OCI-LY3 (cell line): ENCODE results near the gene DTNA.
A peak's percentile ranks its signal among the peaks of the same experiment; 100 is the strongest.
"Not testable (repeated sequence)": the region's sequence is repeated elsewhere in the genome, so short reads cannot be mapped to it uniquely, and the experiment has no call there.

Source experiments
- H2AFZ ChIP-seq: fragments of 200-600, 300-600 bp; shearing (Covaris generic); 2 replicates; pipeline ENCODE4 v1.6.0; 2014; ENCODE audit warnings: antibody characterized with exemption, low read depth, low read length
- H3K27ac ChIP-seq: fragments of 200-600, 300-600 bp; sonication (generic); 2 replicates; pipeline ENCODE4 v1.5.1; 2014; ENCODE audit warnings: mild to moderate bottlenecking, low read length, moderate library complexity, mixed read lengths
- H3K27me3 ChIP-seq: fragments of 200-600, 300-600 bp; sonication (generic); 2 replicates; pipeline ENCODE4 v1.6.1; 2014; ENCODE audit warnings: low read depth, low read length, mixed read lengths
- H3K36me3 ChIP-seq: fragments of 200-600, 300-600 bp; sonication (generic); replicated peaks from 2 replicates; pipeline ENCODE3; 2014; ENCODE audit warnings: low read depth, low read length, mixed read lengths
- H3K4me1 ChIP-seq: fragments of 300-600, 200-600 bp; sonication (generic); 2 replicates; pipeline ENCODE4 v1.6.1; 2014; ENCODE audit warnings: low read length, mixed read lengths
- H3K4me2 ChIP-seq: fragments of 200-600, 300-600 bp; sonication (generic); 2 replicates; pipeline ENCODE4 v1.6.1; 2014; ENCODE audit warnings: low read length, mixed read lengths
- H3K4me3 ChIP-seq: fragments of 300-600, 200-600 bp; sonication (generic); 2 replicates; pipeline ENCODE4 v1.5.1; 2014; ENCODE audit warnings: antibody characterized with exemption, mild to moderate bottlenecking, low read length, moderate library complexity
- H3K79me2 ChIP-seq: fragments of 300-600, 200-600 bp; shearing (Covaris generic); 2 replicates; pipeline ENCODE4 v1.6.1; 2014; ENCODE audit warnings: mild to moderate bottlenecking, low read length, mixed read lengths
- H3K9ac ChIP-seq: fragments of 300-600, 200-600 bp; shearing (Covaris generic); 2 replicates; pipeline ENCODE4 v1.6.0; 2014; ENCODE audit warnings: mild to moderate bottlenecking, low read length, moderate library complexity
- H3K9me3 ChIP-seq: fragments of 200-600, 300-600 bp; shearing (Covaris generic); 2 replicates; pipeline ENCODE4 v1.6.1; 2014; ENCODE audit warnings: low read length, mixed read lengths; ENCODE audit not compliant: insufficient read depth
- H4K20me1 ChIP-seq: fragments of 200-600, 300-600 bp; sonication (generic); 2 replicates; pipeline ENCODE4 v1.6.1; 2016; ENCODE audit warnings: low read length, mixed read lengths; ENCODE audit not compliant: insufficient read depth
- CTCF ChIP-seq: fragments of 200-600, 300-600 bp; sonication (generic); IDR thresholded peaks from 2 replicates; pipeline ENCODE4 v1.5.1; 2014; ENCODE audit warnings: antibody characterized with exemption, low read length, low read depth
- EZH2phosphoT487 ChIP-seq: fragments of 200-600 bp; shearing (Covaris generic); IDR thresholded peaks from 2 replicates; pipeline ENCODE4 v1.6.1; 2018; ENCODE audit warnings: antibody characterized with exemption, mixed run types, low read depth

Gene DTNA

GRCh38 chr18:34709750-34710441 lies at the start of gene DTNA:
Gene DTNA, plus strand, starts transcription at chr18:34710298. Its CDS starts 45,679 bp downstream, at chr18:34755977.
- Histone ChIP-seq H3K27me3 (no peaks in the 10 kb centered on the region), H3K36me3 (no peaks in the 10 kb centered on the region), H4K20me1 (no peaks in the 10 kb centered on the region), H3K9ac (0 out of 2 replicates have a peak within 1 kb of the TSS, but pooled peaks have one; percentile 2), H3K4me3 (peak within 1 kb of the TSS; percentile 58), H3K9me3 (no peaks in the 10 kb centered on the region), H3K4me1 (peaks cover 29% of the 10 kb centered on the region), H3K4me2 (peak within 1 kb of the TSS; percentile 54), H2AFZ (peak within 1 kb of the TSS; percentile 44), H3K79me2 (no peaks in the 10 kb centered on the region), H3K27ac (no peak within 1 kb of the TSS)
- no peak for TF ChIP-seq CTCF

GRCh38 chr18:34660572-34660971 lies 49.5 kb upstream of the DTNA start:
- TF ChIP-seq CTCF (no peak), EZH2phosphoT487 (no peak)
- no peak overlapping the region for H2AFZ ChIP-seq
- no peak overlapping the region for H3K27ac ChIP-seq
- H3K36me3 ChIP-seq: no peaks in the 10 kb centered on the region
- no peak overlapping the region for H3K9ac ChIP-seq
- no peaks in the 10 kb centered on the region for H4K20me1 ChIP-seq
- H3K79me2 ChIP-seq: no peaks in the 10 kb centered on the region
- no peaks in the 10 kb centered on the region for H3K4me1 ChIP-seq
- H3K27me3 ChIP-seq: no peaks in the 10 kb centered on the region
- H3K4me2 ChIP-seq: no peak overlapping the region
- no peaks in the 10 kb centered on the region for H3K9me3 ChIP-seq
- no peak overlapping the region for H3K4me3 ChIP-seq

GRCh38 chr18:34661464-34662087 lies 48.5 kb upstream of the DTNA start:
- no peaks in the 10 kb centered on the region for H3K9me3 ChIP-seq
- no peak overlapping the region for H2AFZ ChIP-seq
- H3K4me3 ChIP-seq: no peak overlapping the region
- no peaks in the 10 kb centered on the region for H3K4me1 ChIP-seq
- no peak overlapping the region for H3K4me2 ChIP-seq
- no peak overlapping the region for H3K27ac ChIP-seq
- H4K20me1 ChIP-seq: no peaks in the 10 kb centered on the region
- TF ChIP-seq CTCF: peak; percentile 86
- no peak for TF ChIP-seq EZH2phosphoT487
- H3K9ac ChIP-seq: no peak overlapping the region
- no peaks in the 10 kb centered on the region for H3K36me3 ChIP-seq
- no peaks in the 10 kb centered on the region for H3K79me2 ChIP-seq
- no peaks in the 10 kb centered on the region for H3K27me3 ChIP-seq

GRCh38 chr18:34676816-34677574 lies 33.1 kb upstream of the DTNA start:
- no peak overlapping the region for H2AFZ ChIP-seq
- no peaks in the 10 kb centered on the region for H3K36me3 ChIP-seq
- H3K4me1 ChIP-seq: no peaks in the 10 kb centered on the region
- no peak overlapping the region for H3K4me3 ChIP-seq
- no peak overlapping the region for H3K4me2 ChIP-seq
- no peaks in the 10 kb centered on the region for H3K9me3 ChIP-seq
- no peak overlapping the region for H3K27ac ChIP-seq
- TF ChIP-seq EZH2phosphoT487: no peak
- TF ChIP-seq CTCF: no peak
- no peaks in the 10 kb centered on the region for H3K79me2 ChIP-seq
- no peaks in the 10 kb centered on the region for H4K20me1 ChIP-seq
- no peaks in the 10 kb centered on the region for H3K27me3 ChIP-seq
- no peak overlapping the region for H3K9ac ChIP-seq

GRCh38 chr18:34689750-34690149 lies 20.3 kb upstream of the DTNA start:
- H3K4me3 ChIP-seq, H3K36me3 ChIP-seq, H3K79me2 ChIP-seq, H3K4me1 ChIP-seq, H3K27ac ChIP-seq, H3K9ac ChIP-seq, H3K27me3 ChIP-seq, H3K4me2 ChIP-seq, H2AFZ ChIP-seq, H4K20me1 ChIP-seq, H3K9me3 ChIP-seq: not testable (repeated sequence)
